Pancreas (tissue), 10 donors: ENCODE data around the gene RIPOR3. TPM values are rescaled to one million over a fixed set of nuclear protein-coding genes. Genes with fewer than 3 reads are reported as not detected.
"Not testable (repeated sequence)": the region's sequence is repeated elsewhere in the genome, so short reads cannot be mapped to it uniquely, and the experiment has no call there.

ENCODE experiments used
- ATAC-seq, 4 donors: fragments of 200-7000 bp; cut with Tn5 transposase; one replicate each; pipeline versions ENCODE4 v1.8.0 to v1.9.1; 2020; ENCODE audit warnings: mild to moderate bottlenecking in 4 of 4, moderate library complexity in 4 of 4
- DNase-seq, 6 donors: peaks; one replicate each; pipeline ENCODE4 v3.0.0-alpha.2; 2020
- FAIRE-seq: peaks from 2 replicates; lab custom pipeline; 2012; peaks lifted over from hg19 to GRCh38; lab: Jason Lieb, UNC
- H3K27ac ChIP-seq, 4 donors: fragments of 200-600 bp; sonication (generic); 1 replicate in 3 of 4; 2 replicates in 1 of 4; pipeline versions ENCODE4 v1.5.0 to v1.8.0; 2020
- H3K27me3 ChIP-seq, 4 donors: fragments of 200-600 bp; one replicate each; pipeline ENCODE4 v1.8.0; 2021
- H3K36me3 ChIP-seq, 3 donors: fragments of 200-600 bp; sonication (generic) in 1 of 3; one replicate each; pipeline versions ENCODE4 v1.5.0 to v1.8.0; 2020 to 2021
- H3K4me1 ChIP-seq, 3 donors: fragments of 200-600 bp; one replicate each; pipeline ENCODE4 v1.8.0; 2021
- H3K4me3 ChIP-seq, 4 donors: fragments of 200-600 bp; sonication (generic) in 2 of 4; one replicate each; pipeline versions ENCODE4 v1.5.0 to v1.8.0; 2020 to 2021
- H3K9me3 ChIP-seq, 4 donors: fragments of 200-600 bp; one replicate each; pipeline ENCODE4 v1.8.0; 2021
- CTCF ChIP-seq, 4 donors: fragments of 200-600 bp; sonication (generic) in 3 of 4; IDR thresholded peaks; one replicate each; pipeline versions ENCODE4 v1.5.0 to v1.8.0; 2021; ENCODE audit warnings: antibody characterized with exemption in 4 of 4
- WGBS, 2 donors: extraction: QIAGEN DNeasy Blood & Tissue Kit; methylation state at CpG; one replicate each; pipeline ENCODE4 v1.1.7; 2013; 5-methylcytosine and 5-hydroxymethylcytosine counted together
- intact Hi-C, 3 donors: fragments of 100-400 bp; cut with DNase I; formaldehyde crosslinking; loops; one replicate each; pipeline versions ENCODE4 v1.11.1 to v1.14.2; 2022
- polyA plus RNA-seq, 2 donors: library from polyadenylated mRNA; stranded (reverse); fragments of 200-250 nt; gene quantifications; one replicate each; pipeline ENCODE4 v1.2.3, GENCODE V29; 2013
- total RNA-seq, 6 donors: library from RNA; stranded (reverse); fragmentation: NEBNext Ultra II Directional in 4 of 6; extraction: Animal tissue kit (Norgen Biotek cat#: 25700) in 4 of 6; gene quantifications; one replicate each; pipeline versions ENCODE4 v1.2.1 to v1.2.4, GENCODE V29; 2021 to 2023
- donor health status: healthy with polysubstance abuse.
- donor health status: DM: no; HTN: no; CAD: no; lungs with moderate emphysema.
- donor health status: DM: no; HTN: no; CAD: no.
- donor health status: control.
- donor health status: control.
- donor health status: Bipolar disorder and iron deficiency.
- donor health status: DM: yes; HTN: yes; CAD: no.
- donor health status: DM: no; HTN: no; CAD: no.
- donor health status: DM: no; HTN: no; CAD: no.
- donor health status: DM: yes; HTN: yes; CAD: no.

Gene RIPOR3
- total and polyA plus RNA-seq, 8 donors: 0.67 to 11.3 (median 2.1) TPM

- intact Hi-C loops: no loop called here
- DNase-seq (peak; percentile 49 to 91 (median 81)), FAIRE-seq (no peak), ATAC-seq (peak; percentile 91 to 96 (median 93))
- no peaks in the 10 kb centered on the region for H3K27me3 ChIP-seq
- 43 to 48% methylated on average over 23 of the region's 23 CpGs for WGBS, 2 donors
- no peak overlapping the region for H3K4me3 ChIP-seq
- H3K4me1 ChIP-seq: peaks cover 0 to 5% (median 4%) of the 10 kb centered on the region in 3 donors
- H3K27ac ChIP-seq: peak overlapping the region; percentile 45 to 61 (median 56)
- H3K9me3 ChIP-seq: no peaks in the 10 kb centered on the region
- TF ChIP-seq CTCF (IDR thresholded peaks at IDR 0.05): no peak
- no peaks in the 10 kb centered on the region for H3K36me3 ChIP-seq
Measured at GRCh38 chr20:50645253-50646068, 45.9 kb downstream of the RIPOR3 start.

- ATAC-seq: no peak
- intact Hi-C loops: no loop called here
- FAIRE-seq: no peak
- H3K9me3 ChIP-seq: no peaks in the 10 kb centered on the region
- H3K4me1 ChIP-seq: peaks cover 0 to 5% (median 4%) of the 10 kb centered on the region in 3 donors
- 66% methylated on average over 4 of the region's 4 CpGs for WGBS, 2 donors
- no peak for DNase-seq
- no peak overlapping the region for H3K27ac ChIP-seq
- no peak overlapping the region for H3K4me3 ChIP-seq
- H3K36me3 ChIP-seq: no peaks in the 10 kb centered on the region
- no peaks in the 10 kb centered on the region for H3K27me3 ChIP-seq
- TF ChIP-seq CTCF (IDR thresholded peaks at IDR 0.05): no peak
Measured at GRCh38 chr20:50642288-50642803, 49.0 kb downstream of the RIPOR3 start.

- DNase-seq, H3K4me1 ChIP-seq, intact Hi-C loops, FAIRE-seq, H3K36me3 ChIP-seq, H3K27ac ChIP-seq, H3K4me3 ChIP-seq, ATAC-seq, H3K9me3 ChIP-seq, H3K27me3 ChIP-seq: not testable (repeated sequence)
- 76 to 81% methylated on average over 8 of the region's 11 CpGs for WGBS, 2 donors
Measured at GRCh38 chr20:50641625-50642287, 49.6 kb downstream of the RIPOR3 start.

- ATAC-seq, H3K27me3 ChIP-seq, FAIRE-seq, H3K9me3 ChIP-seq, DNase-seq, H3K36me3 ChIP-seq, H3K4me3 ChIP-seq, intact Hi-C loops, H3K4me1 ChIP-seq, H3K27ac ChIP-seq: not testable (repeated sequence)
- 76 to 85% methylated on average over 15 to 18 of the region's 20 CpGs for WGBS, 2 donors
Measured at GRCh38 chr20:50639971-50640711, 51.2 kb downstream of the RIPOR3 start.

- WGBS, 2 donors: 88 to 90% methylated on average over 11 to 13 of the region's 15 CpGs
- FAIRE-seq, H3K9me3 ChIP-seq, H3K36me3 ChIP-seq, H3K27me3 ChIP-seq, H3K4me1 ChIP-seq, DNase-seq, H3K4me3 ChIP-seq, H3K27ac ChIP-seq, intact Hi-C loops: not testable (repeated sequence)
- ATAC-seq: peak in 1 of 4 donors; percentile 12
Measured at GRCh38 chr20:50638015-50638847, 53.1 kb downstream of the RIPOR3 start.
